ENCODE results near the gene PNMA6F. TPM values are rescaled to one million over a fixed set of nuclear protein-coding genes. Genes with fewer than 3 reads are reported as not detected.
A peak's percentile ranks its signal among the peaks of the same experiment; 100 is the strongest.

The PNMA6F gene
- total RNA-seq, 6 donors from 2014 or later = not detected

- TF ChIP-seq CTCF (IDR thresholded peaks at IDR 0.05) = no peak
- TF ChIP-seq POLR2AphosphoS5 (IDR thresholded peaks at IDR 0.05) = no peak
- TF ChIP-seq EP300 (IDR thresholded peaks at IDR 0.05) = no peak
- TF ChIP-seq POLR2A (IDR thresholded peaks at IDR 0.05) = no peak
- WGBS, 2 donors = 77 to 88% methylated on average over 1 to 3 of the region's 3 CpGs
- Histone ChIP-seq H3K27me3 (no peaks in the 10 kb centered on the region), H3K9me3 (peaks cover 0 to 16% (median 0%) of the 10 kb centered on the region in 4 donors), H3K27ac (no peak overlapping the region), H3K4me3 (no peak overlapping the region), H3K36me3 (peaks cover 0 to 16% (median 3%) of the 10 kb centered on the region in 4 donors), H3K4me1 (no peaks in the 10 kb centered on the region)
- no peak for ATAC-seq (ENCODE audit: low FRiP score in 2 of 2)
- DNase-seq = no peak
Measured at GRCh38 chrX:153352858-153353257, 31.3 kb upstream of the PNMA6F start.

- Histone ChIP-seq H3K27me3 (no peaks in the 10 kb centered on the region), H3K9me3 (peaks cover 0 to 9% (median 0%) of the 10 kb centered on the region in 4 donors), H3K36me3 (peaks cover 0 to 25% (median 8%) of the 10 kb centered on the region in 4 donors), H3K27ac (no peak overlapping the region), H3K4me3 (no peak overlapping the region), H3K4me1 (no peaks in the 10 kb centered on the region)
- DNase-seq = no peak
- ATAC-seq (ENCODE audit: low FRiP score in 2 of 2) = no peak
- TF ChIP-seq EP300 (IDR thresholded peaks at IDR 0.05) = no peak
- TF ChIP-seq POLR2AphosphoS5 (IDR thresholded peaks at IDR 0.05) = no peak
- no peak for TF ChIP-seq CTCF (IDR thresholded peaks at IDR 0.05)
- TF ChIP-seq POLR2A (IDR thresholded peaks at IDR 0.05) = no peak
- whole genome bisulfite sequencing, 2 donors = 74 to 77% methylated on average over 3 to 8 of the region's 8 CpGs
Measured at GRCh38 chrX:153351981-153352380, 30.4 kb upstream of the PNMA6F start.

- TF ChIP-seq POLR2A (IDR thresholded peaks at IDR 0.05) (no peak), EP300 (IDR thresholded peaks at IDR 0.05) (no peak), POLR2AphosphoS5 (IDR thresholded peaks at IDR 0.05) (no peak), CTCF (IDR thresholded peaks at IDR 0.05) (no peak)
- H3K4me3 ChIP-seq = no peak overlapping the region
- DNase-seq (no peak), ATAC-seq (ENCODE audit: low FRiP score in 2 of 2) (no peak)
- 88% methylated on average over 5 of the region's 5 CpGs; no CpG with 5 or more reads in 1 of the 2 donors for WGBS, 2 donors
- no peaks in the 10 kb centered on the region for H3K4me1 ChIP-seq
- peaks cover 0 to 34% (median 15%) of the 10 kb centered on the region in 4 donors for H3K36me3 ChIP-seq
- H3K27ac ChIP-seq = no peak overlapping the region
- no peaks in the 10 kb centered on the region for H3K9me3 ChIP-seq
- no peaks in the 10 kb centered on the region for H3K27me3 ChIP-seq
Measured at GRCh38 chrX:153349952-153350351, 28.4 kb upstream of the PNMA6F start.

- 89 to 91% methylated on average over 8 of the region's 8 CpGs for WGBS, 2 donors
- ATAC-seq (ENCODE audit: low FRiP score in 2 of 2) (no peak), DNase-seq (no peak)
- Histone ChIP-seq H3K4me1 (no peaks in the 10 kb centered on the region), H3K9me3 (no peaks in the 10 kb centered on the region), H3K27me3 (no peaks in the 10 kb centered on the region), H3K36me3 (peaks cover 0 to 40% (median 17%) of the 10 kb centered on the region in 4 donors), H3K4me3 (no peak overlapping the region), H3K27ac (no peak overlapping the region)
- no peak for TF ChIP-seq POLR2A (IDR thresholded peaks at IDR 0.05)
- TF ChIP-seq EP300 (IDR thresholded peaks at IDR 0.05) = no peak
- TF ChIP-seq CTCF (IDR thresholded peaks at IDR 0.05) = no peak
- TF ChIP-seq POLR2AphosphoS5 (IDR thresholded peaks at IDR 0.05) = no peak
Measured at GRCh38 chrX:153348421-153348820, 26.9 kb upstream of the PNMA6F start.

- 94 to 100% methylated on average over 2 to 25 of the region's 38 CpGs for WGBS, 2 donors
- Histone ChIP-seq H3K9me3 (no peaks in the 10 kb centered on the region), H3K27ac (no peak overlapping the region), H3K27me3 (no peaks in the 10 kb centered on the region), H3K4me1 (no peaks in the 10 kb centered on the region), H3K36me3 (peaks cover 0 to 40% (median 17%) of the 10 kb centered on the region in 4 donors), H3K4me3 (no peak overlapping the region)
- no peak for ATAC-seq (ENCODE audit: low FRiP score in 2 of 2)
- TF ChIP-seq POLR2AphosphoS5 (IDR thresholded peaks at IDR 0.05) (no peak), CTCF (IDR thresholded peaks at IDR 0.05) (no peak)
- DNase-seq = peak in 1 of 2 donors; percentile 62
Measured at GRCh38 chrX:153347530-153347929, 26.0 kb upstream of the PNMA6F start.

All from upper lobe of left lung (tissue), 6 donors.